ENCODE measurements around the gene NONO. TPM values are rescaled to one million over a fixed set of nuclear protein-coding genes. Genes with fewer than 3 reads are reported as not detected.
"Not testable (repeated sequence)": the region's sequence is repeated elsewhere in the genome, so short reads cannot be mapped to it uniquely, and the experiment has no call there.

Gene NONO
- total and polyA plus RNA-seq, 8 donors: 241 to 739 (median 626) TPM

- no peak for TF ChIP-seq CTCF (IDR thresholded peaks at IDR 0.05)
- DNase-seq (no peak), ATAC-seq (no peak)
- Histone ChIP-seq H3K4me1 (peaks cover 0 to 18% of the 10 kb centered on the region in 2 donors), H3K9me3 (no peaks in the 10 kb centered on the region), H3K4me3 (no peak overlapping the region), H3K27ac (no peak overlapping the region), H3K27me3 (no peaks in the 10 kb centered on the region), H3K36me3 (no peaks in the 10 kb centered on the region)
- intact Hi-C loops (cut with DNase I): no loop called here
These were observed 26.6 kb upstream of the NONO start for GRCh38 chrX:71256856-71257255.

- H3K27ac ChIP-seq; ATAC-seq; H3K4me3 ChIP-seq; H3K9me3 ChIP-seq; intact Hi-C loops (cut with DNase I); H3K36me3 ChIP-seq; DNase-seq; H3K4me1 ChIP-seq; H3K27me3 ChIP-seq: not testable (repeated sequence)
These were observed 14.8 kb upstream of the NONO start for GRCh38 chrX:71268624-71269023.

- no peak overlapping the region for H3K27ac ChIP-seq
- no peaks in the 10 kb centered on the region for H3K9me3 ChIP-seq
- ATAC-seq (no peak), DNase-seq (no peak)
- no peak overlapping the region for H3K4me3 ChIP-seq
- no peaks in the 10 kb centered on the region for H3K27me3 ChIP-seq
- TF ChIP-seq CTCF (IDR thresholded peaks at IDR 0.05): no peak
- H3K36me3 ChIP-seq: no peaks in the 10 kb centered on the region
- intact Hi-C loops (cut with DNase I): no loop called here
- no peaks in the 10 kb centered on the region for H3K4me1 ChIP-seq
These were observed 13.5 kb upstream of the NONO start for GRCh38 chrX:71269801-71270395.

DNA sequence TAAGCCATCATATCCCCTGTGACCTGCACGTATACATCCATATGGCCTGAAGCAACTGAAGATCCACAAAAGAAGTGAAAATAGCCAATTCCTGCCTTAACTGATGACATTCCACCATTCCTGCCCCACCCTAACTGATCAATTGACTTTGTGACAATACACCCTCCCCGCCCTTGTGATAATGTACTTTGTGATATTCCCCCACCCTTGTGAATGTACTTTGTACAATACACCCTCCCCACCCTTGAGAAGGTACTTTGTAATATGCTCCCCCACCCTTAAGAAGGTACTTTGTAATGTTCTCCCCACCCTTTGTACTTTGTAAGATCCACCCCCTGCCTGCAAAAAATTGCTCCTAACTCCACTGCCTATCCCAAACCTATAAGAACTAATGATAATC, 11.1 kb upstream of the NONO start:
- H3K9me3 ChIP-seq; H3K27me3 ChIP-seq; H3K4me1 ChIP-seq; intact Hi-C loops (cut with DNase I); ATAC-seq; H3K36me3 ChIP-seq; H3K27ac ChIP-seq; H3K4me3 ChIP-seq; DNase-seq: not testable (repeated sequence)

GRCh38 chrX:71281300-71281699, 2.1 kb upstream of the NONO start:
- H3K27ac ChIP-seq; DNase-seq; H3K9me3 ChIP-seq; intact Hi-C loops (cut with DNase I); H3K4me3 ChIP-seq; H3K27me3 ChIP-seq; H3K36me3 ChIP-seq; ATAC-seq: not testable (repeated sequence)
- peaks cover 0 to 16% of the 10 kb centered on the region in 2 donors for H3K4me1 ChIP-seq

GRCh38 chrX:71282514-71283402, 677 bp upstream of the NONO start:
- DNase-seq (no peak), ATAC-seq (peak; percentile 72)
- no peaks in the 10 kb centered on the region for H3K27me3 ChIP-seq
- H3K36me3 ChIP-seq: no peaks in the 10 kb centered on the region
- peaks cover 0 to 25% of the 10 kb centered on the region in 2 donors for H3K4me1 ChIP-seq
- peak overlapping the region; percentile 11 to 64 for H3K4me3 ChIP-seq
- peak overlapping the region; percentile 83 to 92 for H3K27ac ChIP-seq
- no peak for TF ChIP-seq CTCF (IDR thresholded peaks at IDR 0.05)
- no peaks in the 10 kb centered on the region for H3K9me3 ChIP-seq
- intact Hi-C loops (cut with DNase I): no loop called here

Data from left lung (tissue), 10 donors.